ENCODE data around the gene NUP188. TPM values are rescaled to one million over a fixed set of nuclear protein-coding genes. Genes with fewer than 3 reads are reported as not detected.
"Not testable (repeated sequence)": the region's sequence is repeated elsewhere in the genome, so short reads cannot be mapped to it uniquely, and the experiment has no call there.

NUP188 gene
- total RNA-seq, 1 donor from 2014 or later, result 40.4 TPM

DNA sequence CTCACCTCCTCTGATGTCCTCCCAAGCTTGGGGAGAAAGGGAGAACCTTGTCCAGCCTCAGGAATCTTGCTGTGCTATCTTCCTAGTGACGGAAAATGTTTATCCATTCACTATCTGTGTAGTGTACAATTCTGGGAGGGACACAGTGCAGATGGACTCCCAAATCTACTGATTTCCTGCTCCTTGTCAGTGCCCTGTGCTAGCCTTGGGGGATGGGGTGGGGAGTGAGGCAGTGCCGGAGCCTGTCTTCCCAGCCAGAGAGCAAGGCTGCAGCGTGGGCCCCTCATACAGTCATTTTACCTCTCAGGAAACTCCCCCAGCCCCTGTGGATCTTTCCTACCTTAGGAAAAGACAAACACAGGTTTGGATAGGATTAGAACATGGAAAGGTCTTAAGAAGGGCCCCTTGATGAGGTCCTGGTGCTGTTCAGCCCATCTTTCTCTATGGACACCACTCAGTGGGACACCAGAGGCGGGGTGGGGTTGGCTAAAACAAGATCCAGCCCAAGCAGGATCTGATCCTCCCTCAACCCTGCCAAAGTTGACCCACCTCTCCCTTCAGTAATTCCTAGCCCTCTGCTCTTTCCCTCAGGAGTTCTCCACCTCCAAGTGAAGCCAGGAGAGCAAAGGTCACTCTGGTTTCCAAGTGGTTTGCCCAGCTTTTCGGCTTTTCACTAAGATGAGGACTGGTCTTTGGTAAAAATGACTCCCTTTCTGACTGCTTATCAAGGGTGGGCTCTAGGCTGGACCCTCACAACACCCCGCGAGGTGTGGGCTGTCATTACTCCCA is 3.5 kb upstream of the NUP188 start:
- Mint-ChIP-seq H3K36me3 (ENCODE audit: low read depth, unreplicated experiment) (peaks cover 10% of the 10 kb centered on the region), H3K27ac (ENCODE audit: unreplicated experiment) (peak overlapping the region; percentile 18), H3K4me1 (ENCODE audit: low read depth, unreplicated experiment) (peaks cover 9% of the 10 kb centered on the region), H3K27me3 (ENCODE audit: low read depth, unreplicated experiment) (no peaks in the 10 kb centered on the region), H3K9me3 (ENCODE audit: unreplicated experiment) (no peaks in the 10 kb centered on the region), H3K4me3 (ENCODE audit: unreplicated experiment) (no peak overlapping the region)
- no peak for FAIRE-seq
- Histone ChIP-seq H3K79me2 (ENCODE audit: insufficient read depth, low read length) (peaks cover 28% of the 10 kb centered on the region), H2AFZ (ENCODE audit: low read depth, low read length) (no peak overlapping the region), H3K9me3 (ENCODE audit: insufficient read depth, low read depth, low read length) (no peaks in the 10 kb centered on the region), H3K4me3 (ENCODE audit: insufficient read depth, low read depth, low read length) (no peak overlapping the region), H3K4me1 (ENCODE audit: insufficient read depth, low read length) (peaks cover 11% of the 10 kb centered on the region), H3K9ac (ENCODE audit: low read length) (no peak overlapping the region), H4K20me1 (ENCODE audit: insufficient read depth, low read length) (peaks cover 11% of the 10 kb centered on the region), H3K27ac (ENCODE audit: low read depth, low read length) (no peak overlapping the region), H3K36me3 (ENCODE audit: insufficient read depth, low read length) (peaks cover 2% of the 10 kb centered on the region), H3K27me3 (ENCODE audit: insufficient read depth, low read length) (no peaks in the 10 kb centered on the region), H3K4me2 (ENCODE audit: low read length) (no peak overlapping the region)
- no peak for TF ChIP-seq EZH2 (IDR thresholded peaks at IDR 0.05; ENCODE audit: insufficient read depth, low read length)
- TF ChIP-seq, protein P1, sequence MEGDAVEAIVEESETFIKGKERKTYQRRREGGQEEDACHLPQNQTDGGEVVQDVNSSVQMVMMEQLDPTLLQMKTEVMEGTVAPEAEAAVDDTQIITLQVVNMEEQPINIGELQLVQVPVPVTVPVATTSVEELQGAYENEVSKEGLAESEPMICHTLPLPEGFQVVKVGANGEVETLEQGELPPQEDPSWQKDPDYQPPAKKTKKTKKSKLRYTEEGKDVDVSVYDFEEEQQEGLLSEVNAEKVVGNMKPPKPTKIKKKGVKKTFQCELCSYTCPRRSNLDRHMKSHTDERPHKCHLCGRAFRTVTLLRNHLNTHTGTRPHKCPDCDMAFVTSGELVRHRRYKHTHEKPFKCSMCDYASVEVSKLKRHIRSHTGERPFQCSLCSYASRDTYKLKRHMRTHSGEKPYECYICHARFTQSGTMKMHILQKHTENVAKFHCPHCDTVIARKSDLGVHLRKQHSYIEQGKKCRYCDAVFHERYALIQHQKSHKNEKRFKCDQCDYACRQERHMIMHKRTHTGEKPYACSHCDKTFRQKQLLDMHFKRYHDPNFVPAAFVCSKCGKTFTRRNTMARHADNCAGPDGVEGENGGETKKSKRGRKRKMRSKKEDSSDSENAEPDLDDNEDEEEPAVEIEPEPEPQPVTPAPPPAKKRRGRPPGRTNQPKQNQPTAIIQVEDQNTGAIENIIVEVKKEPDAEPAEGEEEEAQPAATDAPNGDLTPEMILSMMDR (IDR thresholded peaks at IDR 0.05; ENCODE audit: insufficient read depth, low read depth, low read length), result no peak
- no peak for DNase-seq (ENCODE audit: low read depth)

DNA sequence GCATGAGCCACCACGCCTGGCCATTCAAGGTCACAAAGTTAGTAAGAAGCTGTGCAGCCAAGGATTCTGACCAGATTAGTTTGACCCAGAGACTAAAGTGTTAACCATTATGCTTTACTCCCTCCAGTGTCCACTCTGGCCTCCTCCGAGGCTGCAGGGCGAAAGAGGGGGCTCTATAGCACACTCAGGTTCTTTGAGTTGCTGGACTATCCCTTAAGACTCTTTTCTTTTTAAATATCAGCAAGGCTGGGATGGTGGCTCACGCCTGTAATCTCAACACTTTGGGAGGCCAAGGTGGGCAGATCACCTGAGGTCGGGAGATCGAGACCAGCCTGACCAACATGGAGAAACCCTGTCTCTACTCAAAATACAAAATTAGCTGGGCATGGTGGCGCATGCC is 2.5 kb upstream of the NUP188 start:
- H3K9ac ChIP-seq (ENCODE audit: low read length); H3K27ac ChIP-seq (ENCODE audit: low read depth, low read length); H3K36me3 ChIP-seq (ENCODE audit: insufficient read depth, low read length); H3K27me3 ChIP-seq (ENCODE audit: insufficient read depth, low read length); H2AFZ ChIP-seq (ENCODE audit: low read depth, low read length); DNase-seq (ENCODE audit: low read depth); H3K27ac Mint-ChIP-seq (ENCODE audit: unreplicated experiment); H3K9me3 ChIP-seq (ENCODE audit: insufficient read depth, low read depth, low read length); FAIRE-seq; H3K4me3 ChIP-seq (ENCODE audit: insufficient read depth, low read depth, low read length); H3K27me3 Mint-ChIP-seq (ENCODE audit: low read depth, unreplicated experiment); H3K9me3 Mint-ChIP-seq (ENCODE audit: unreplicated experiment); H3K4me1 Mint-ChIP-seq (ENCODE audit: low read depth, unreplicated experiment); H3K4me2 ChIP-seq (ENCODE audit: low read length): not testable (repeated sequence)
- peak overlapping the region; percentile 66 for H3K4me3 Mint-ChIP-seq (ENCODE audit: unreplicated experiment)
- Histone ChIP-seq H3K4me1 (ENCODE audit: insufficient read depth, low read length) (peaks cover 11% of the 10 kb centered on the region), H4K20me1 (ENCODE audit: insufficient read depth, low read length) (peaks cover 11% of the 10 kb centered on the region), H3K79me2 (ENCODE audit: insufficient read depth, low read length) (peaks cover 28% of the 10 kb centered on the region)
- H3K36me3 Mint-ChIP-seq (ENCODE audit: low read depth, unreplicated experiment), result peaks cover 10% of the 10 kb centered on the region

DNA sequence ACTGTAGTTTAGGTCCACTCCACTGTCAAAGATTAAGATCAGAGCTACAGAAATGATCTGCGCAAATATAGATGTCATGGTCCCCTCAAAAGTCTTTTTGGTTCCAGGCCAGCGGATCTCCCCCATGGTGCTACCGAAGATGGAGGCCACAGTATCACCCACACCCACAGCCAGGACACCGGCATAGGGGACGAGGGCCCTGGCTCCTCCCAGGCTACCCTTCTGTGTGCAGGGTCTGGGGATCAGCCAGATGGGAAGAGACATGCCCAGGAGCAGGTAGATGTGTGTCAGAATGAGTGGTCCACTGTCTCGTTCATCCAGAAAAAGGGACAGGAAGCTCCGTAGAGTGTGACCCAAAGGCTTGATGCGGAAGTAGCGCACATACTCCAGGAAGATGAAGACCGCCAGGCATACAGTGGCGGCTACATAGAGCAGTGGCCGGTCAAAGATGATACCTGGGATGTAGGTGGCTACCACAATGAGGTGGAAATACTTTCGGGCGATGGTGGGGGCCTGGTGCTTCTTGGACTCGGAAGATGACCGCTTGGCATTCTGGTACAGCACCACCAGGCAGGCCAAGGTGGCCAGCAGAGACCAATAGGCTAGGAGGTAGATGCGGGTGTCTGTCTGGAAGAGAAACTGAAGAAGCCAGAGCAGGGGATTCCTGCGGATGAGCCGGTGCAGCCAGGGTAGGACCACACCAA is 1.5 kb upstream of the NUP188 start:
- no peak overlapping the region for H3K9ac ChIP-seq (ENCODE audit: low read length)
- H3K27ac ChIP-seq (ENCODE audit: low read depth, low read length), result no peak overlapping the region
- peak overlapping the region; percentile 97 for H3K4me2 ChIP-seq (ENCODE audit: low read length)
- Mint-ChIP-seq H3K27me3 (ENCODE audit: low read depth, unreplicated experiment) (no peaks in the 10 kb centered on the region), H3K9me3 (ENCODE audit: unreplicated experiment) (no peaks in the 10 kb centered on the region), H3K4me1 (ENCODE audit: low read depth, unreplicated experiment) (peaks cover 6% of the 10 kb centered on the region), H3K4me3 (ENCODE audit: unreplicated experiment) (peak overlapping the region; percentile 94), H3K36me3 (ENCODE audit: low read depth, unreplicated experiment) (peaks cover 10% of the 10 kb centered on the region), H3K27ac (ENCODE audit: unreplicated experiment) (no peak overlapping the region)
- peaks cover 11% of the 10 kb centered on the region for H4K20me1 ChIP-seq (ENCODE audit: insufficient read depth, low read length)
- H3K79me2 ChIP-seq (ENCODE audit: insufficient read depth, low read length), result peaks cover 33% of the 10 kb centered on the region
- H3K27me3 ChIP-seq (ENCODE audit: insufficient read depth, low read length), result no peaks in the 10 kb centered on the region
- DNase-seq (ENCODE audit: low read depth) (no peak), FAIRE-seq (no peak)
- H3K9me3 ChIP-seq (ENCODE audit: insufficient read depth, low read depth, low read length), result no peaks in the 10 kb centered on the region
- no peak overlapping the region for H2AFZ ChIP-seq (ENCODE audit: low read depth, low read length)
- peaks cover 11% of the 10 kb centered on the region for H3K4me1 ChIP-seq (ENCODE audit: insufficient read depth, low read length)
- H3K4me3 ChIP-seq (ENCODE audit: insufficient read depth, low read depth, low read length), result peak overlapping the region; percentile 86
- no peak for TF ChIP-seq EZH2 (IDR thresholded peaks at IDR 0.05; ENCODE audit: insufficient read depth, low read length)
- TF ChIP-seq, protein P1 (IDR thresholded peaks at IDR 0.05; ENCODE audit: insufficient read depth, low read depth, low read length), result no peak
- H3K36me3 ChIP-seq (ENCODE audit: insufficient read depth, low read length), result peaks cover 6% of the 10 kb centered on the region
